HepG2 (cell line): Measurements from ENCODE around the gene MAPK8IP3. TPM values are rescaled to one million over a fixed set of nuclear protein-coding genes. Genes with fewer than 3 reads are reported as not detected.
A peak's percentile ranks its signal among the peaks of the same experiment; 100 is the strongest.

ENCODE experiments used
- AHR ChIP-seq: IDR thresholded peaks from 2 replicates; pipeline ENCODE4 v1.6.1; 2018; ENCODE audit warnings: missing genetic modification reagents, missing compliant biosample characterization
- ATM ChIP-seq: fragments of 450-650 bp; IDR thresholded peaks from 2 replicates; pipeline ENCODE4 v1.7.1; 2017; ENCODE audit warnings: mild to moderate bottlenecking, borderline replicate concordance
- CHD4 ChIP-seq: fragments of 200-600 bp; sonication (generic); IDR thresholded peaks from 2 replicates; pipeline ENCODE4 v1.7.0; 2017; ENCODE audit warnings: mild to moderate bottlenecking, low read length, borderline replicate concordance
- FOXJ3 ChIP-seq: sonication (generic); formaldehyde crosslinking; IDR thresholded peaks from 2 replicates; pipeline ENCODE4 v1.4.0; 2020; ENCODE audit warnings: missing genetic modification reagents, mild to moderate bottlenecking, borderline replicate concordance
- FOXP1 ChIP-seq, 2 experiments: fragments of 450-650 bp in 1 of 2; IDR thresholded peaks; 2 replicates each; pipeline ENCODE4 v1.6.1; 2017 to 2018; ENCODE audit warnings: antibody characterized with exemption in 1 of 2
- HMGA1 ChIP-seq: sonication (generic); formaldehyde crosslinking; conservative IDR thresholded peaks from 2 replicates; pipeline ENCODE4 v1.4.0; 2020; ENCODE audit warnings: missing genetic modification reagents
- HNRNPLL ChIP-seq: fragments of 200-400 bp; formaldehyde crosslinking; IDR thresholded peaks from 2 replicates; pipeline ENCODE4 v1.6.1; 2017; ENCODE audit warnings: mild to moderate bottlenecking, low read depth, low read length; ENCODE audit not compliant: poor library complexity, severe bottlenecking
- IKZF1 ChIP-seq: fragments of 450-650 bp; IDR thresholded peaks from 2 replicates; pipeline ENCODE4 v1.7.1; 2016
- MED1 ChIP-seq: sonication (generic); formaldehyde crosslinking; IDR thresholded peaks from 2 replicates; pipeline ENCODE4 v1.4.0; 2020; ENCODE audit warnings: missing genetic modification reagents
- NBN ChIP-seq: fragments of 450-650 bp; conservative IDR thresholded peaks from 2 replicates; pipeline ENCODE4 v1.6.1; 2017
- NFIC ChIP-seq: IDR thresholded peaks from 2 replicates; pipeline ENCODE4 v1.6.1; 2012; ENCODE audit warnings: mild to moderate bottlenecking, low read length, inconsistent platforms
- SP5 ChIP-seq: IDR thresholded peaks from 2 replicates; pipeline ENCODE4 v1.6.1; 2016; ENCODE audit warnings: low read depth, borderline replicate concordance
- TAF1 ChIP-seq: sonication (generic); formaldehyde crosslinking; IDR thresholded peaks from 2 replicates; pipeline ENCODE4 v1.4.0; 2020; ENCODE audit warnings: missing genetic modification reagents
- TBL1XR1 ChIP-seq: fragments of 150-350 bp; IDR thresholded peaks from 2 replicates; pipeline ENCODE4 v1.6.1; 2014; ENCODE audit warnings: borderline replicate concordance, low read length; ENCODE audit not compliant: partially characterized antibody
- TGIF2 ChIP-seq: IDR thresholded peaks from 2 replicates; pipeline ENCODE4 v1.6.1; 2016; ENCODE audit warnings: control low read depth, missing compliant biosample characterization
- ZNF234 ChIP-seq: sonication (generic); formaldehyde crosslinking; conservative IDR thresholded peaks from 2 replicates; pipeline ENCODE4 v1.5.1; 2020; ENCODE audit warnings: mild to moderate bottlenecking, missing genetic modification reagents
- ZNF510 ChIP-seq: sonication (generic); formaldehyde crosslinking; IDR thresholded peaks from 2 replicates; pipeline ENCODE4 v1.4.0; 2020; ENCODE audit warnings: low read depth, mild to moderate bottlenecking, missing genetic modification reagents
- ZNF570 ChIP-seq: sonication (generic); formaldehyde crosslinking; IDR thresholded peaks from 2 replicates; pipeline ENCODE4 v1.4.0; 2020; ENCODE audit warnings: mild to moderate bottlenecking, missing genetic modification reagents, borderline replicate concordance
- ZNF792 ChIP-seq: IDR thresholded peaks from 2 replicates; pipeline ENCODE4 v1.6.1; 2016
- ZNF879 ChIP-seq: sonication (generic); formaldehyde crosslinking; IDR thresholded peaks from 2 replicates; pipeline ENCODE4 v1.8.1; 2023; ENCODE audit warnings: missing genetic modification reagents
- polyA plus RNA-seq, 8 experiments: library from polyadenylated mRNA; depleted of rRNA in 3 of 8; stranded (reverse) in 7 of 8; unstranded in 1 of 8; fragments of >200 nt; fragmentation: Illumina TruSeq in 4 of 8; extraction: Trizol in 4 of 8; gene quantifications; 2 replicates each; pipeline versions ENCODE4 v1.2.1 to v1.2.3, GENCODE V29; 2011 to 2016; ENCODE audit warnings: low read depth in 4 of 8, missing spikeins in 1 of 8, mixed read lengths in 1 of 8; ENCODE audit not compliant: insufficient read depth in 1 of 8
- total RNA-seq, 5 experiments: library from RNA; depleted of rRNA; stranded (reverse); fragments of >200 nt; fragmentation: Illumina TruSeq; extraction: Trizol; gene quantifications; 2 replicates each; pipeline ENCODE4 v1.2.3, GENCODE V29; 2016; ENCODE audit warnings: low read depth in 1 of 5
- TF ChIP-seq, protein P1 (sequence below): sonication (generic); formaldehyde crosslinking; IDR thresholded peaks from 2 replicates; pipeline ENCODE4; 2020; ENCODE audit warnings: missing genetic modification reagents, mild to moderate bottlenecking, borderline replicate concordance
- TF ChIP-seq, protein P2 (sequence below): sonication (generic); formaldehyde crosslinking; IDR thresholded peaks from 2 replicates; pipeline ENCODE4 v1.8.0; 2022; ENCODE audit warnings: mild to moderate bottlenecking, missing genetic modification reagents, moderate library complexity
- TF ChIP-seq, protein P3 (sequence below): sonication (generic); formaldehyde crosslinking; conservative IDR thresholded peaks from 2 replicates; pipeline ENCODE4 v1.4.0; 2020; ENCODE audit warnings: missing genetic modification reagents
- TF ChIP-seq, protein P4 (sequence below): sonication (generic); formaldehyde crosslinking; conservative IDR thresholded peaks from 2 replicates; pipeline ENCODE4 v1.8.1; 2023; ENCODE audit warnings: missing genetic modification reagents

Gene MAPK8IP3
- total and polyA plus RNA-seq, 2 of the 13 experiments (the other 11 are each of a cell fraction or from before 2014, with no cell fraction given), result 25.1 to 41.7 TPM

DNA sequence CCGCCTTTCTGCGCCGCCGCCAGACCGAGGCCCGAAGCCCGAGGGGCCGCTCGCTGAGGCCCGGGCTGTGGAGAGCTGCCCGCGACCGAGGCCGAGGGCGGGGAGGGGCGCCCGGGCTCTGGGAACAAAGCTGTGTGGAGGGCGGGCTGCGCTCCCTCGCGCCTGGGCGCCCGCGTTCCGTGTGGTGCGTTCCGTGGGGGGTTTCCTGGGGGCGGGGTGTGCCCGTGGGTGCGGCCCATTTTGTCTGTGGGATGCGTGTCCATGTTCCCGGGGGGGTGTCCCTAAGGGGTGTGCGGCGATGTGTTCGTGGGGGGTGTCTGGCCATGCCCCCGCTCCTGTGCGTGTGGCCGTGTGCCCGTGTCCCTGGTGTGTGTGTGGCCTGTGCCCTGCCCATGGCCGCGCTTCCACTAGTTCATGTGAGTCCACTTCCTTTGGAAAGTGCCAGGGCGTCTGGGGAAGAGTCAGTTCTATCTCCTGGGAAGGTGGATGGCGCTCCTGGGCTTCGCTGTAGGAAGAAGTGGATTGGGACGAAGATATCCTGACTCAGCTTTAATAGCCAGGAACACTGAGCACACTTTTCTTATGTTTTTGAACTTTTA, 27.4 kb upstream of the MAPK8IP3 start (continued):
- TF ChIP-seq, protein P1, sequence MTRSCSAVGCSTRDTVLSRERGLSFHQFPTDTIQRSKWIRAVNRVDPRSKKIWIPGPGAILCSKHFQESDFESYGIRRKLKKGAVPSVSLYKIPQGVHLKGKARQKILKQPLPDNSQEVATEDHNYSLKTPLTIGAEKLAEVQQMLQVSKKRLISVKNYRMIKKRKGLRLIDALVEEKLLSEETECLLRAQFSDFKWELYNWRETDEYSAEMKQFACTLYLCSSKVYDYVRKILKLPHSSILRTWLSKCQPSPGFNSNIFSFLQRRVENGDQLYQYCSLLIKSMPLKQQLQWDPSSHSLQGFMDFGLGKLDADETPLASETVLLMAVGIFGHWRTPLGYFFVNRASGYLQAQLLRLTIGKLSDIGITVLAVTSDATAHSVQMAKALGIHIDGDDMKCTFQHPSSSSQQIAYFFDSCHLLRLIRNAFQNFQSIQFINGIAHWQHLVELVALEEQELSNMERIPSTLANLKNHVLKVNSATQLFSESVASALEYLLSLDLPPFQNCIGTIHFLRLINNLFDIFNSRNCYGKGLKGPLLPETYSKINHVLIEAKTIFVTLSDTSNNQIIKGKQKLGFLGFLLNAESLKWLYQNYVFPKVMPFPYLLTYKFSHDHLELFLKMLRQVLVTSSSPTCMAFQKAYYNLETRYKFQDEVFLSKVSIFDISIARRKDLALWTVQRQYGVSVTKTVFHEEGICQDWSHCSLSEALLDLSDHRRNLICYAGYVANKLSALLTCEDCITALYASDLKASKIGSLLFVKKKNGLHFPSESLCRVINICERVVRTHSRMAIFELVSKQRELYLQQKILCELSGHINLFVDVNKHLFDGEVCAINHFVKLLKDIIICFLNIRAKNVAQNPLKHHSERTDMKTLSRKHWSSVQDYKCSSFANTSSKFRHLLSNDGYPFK, result no peak
- TF ChIP-seq TBL1XR1, result no peak
- TF ChIP-seq TAF1, result no peak
- TF ChIP-seq NBN, result no peak
- no peak for TF ChIP-seq ZNF879 (CRISPR knock-in tag)
- no peak for TF ChIP-seq MED1 (CRISPR knock-in tag)
- TF ChIP-seq, protein P2, sequence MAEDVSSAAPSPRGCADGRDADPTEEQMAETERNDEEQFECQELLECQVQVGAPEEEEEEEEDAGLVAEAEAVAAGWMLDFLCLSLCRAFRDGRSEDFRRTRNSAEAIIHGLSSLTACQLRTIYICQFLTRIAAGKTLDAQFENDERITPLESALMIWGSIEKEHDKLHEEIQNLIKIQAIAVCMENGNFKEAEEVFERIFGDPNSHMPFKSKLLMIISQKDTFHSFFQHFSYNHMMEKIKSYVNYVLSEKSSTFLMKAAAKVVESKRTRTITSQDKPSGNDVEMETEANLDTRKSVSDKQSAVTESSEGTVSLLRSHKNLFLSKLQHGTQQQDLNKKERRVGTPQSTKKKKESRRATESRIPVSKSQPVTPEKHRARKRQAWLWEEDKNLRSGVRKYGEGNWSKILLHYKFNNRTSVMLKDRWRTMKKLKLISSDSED (CRISPR knock-in tag), result no peak
- TF ChIP-seq ATM, result no peak
- TF ChIP-seq, protein P3, sequence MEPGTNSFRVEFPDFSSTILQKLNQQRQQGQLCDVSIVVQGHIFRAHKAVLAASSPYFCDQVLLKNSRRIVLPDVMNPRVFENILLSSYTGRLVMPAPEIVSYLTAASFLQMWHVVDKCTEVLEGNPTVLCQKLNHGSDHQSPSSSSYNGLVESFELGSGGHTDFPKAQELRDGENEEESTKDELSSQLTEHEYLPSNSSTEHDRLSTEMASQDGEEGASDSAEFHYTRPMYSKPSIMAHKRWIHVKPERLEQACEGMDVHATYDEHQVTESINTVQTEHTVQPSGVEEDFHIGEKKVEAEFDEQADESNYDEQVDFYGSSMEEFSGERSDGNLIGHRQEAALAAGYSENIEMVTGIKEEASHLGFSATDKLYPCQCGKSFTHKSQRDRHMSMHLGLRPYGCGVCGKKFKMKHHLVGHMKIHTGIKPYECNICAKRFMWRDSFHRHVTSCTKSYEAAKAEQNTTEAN (CRISPR knock-in tag), result no peak
- no peak for TF ChIP-seq NFIC
- TF ChIP-seq HMGA1, result no peak
- TF ChIP-seq CHD4, result no peak
- 0 out of 2 replicates have a peak, but pooled peaks have one; percentile 34 for TF ChIP-seq TGIF2 (CRISPR knock-in tag)
- TF ChIP-seq, protein P4, sequence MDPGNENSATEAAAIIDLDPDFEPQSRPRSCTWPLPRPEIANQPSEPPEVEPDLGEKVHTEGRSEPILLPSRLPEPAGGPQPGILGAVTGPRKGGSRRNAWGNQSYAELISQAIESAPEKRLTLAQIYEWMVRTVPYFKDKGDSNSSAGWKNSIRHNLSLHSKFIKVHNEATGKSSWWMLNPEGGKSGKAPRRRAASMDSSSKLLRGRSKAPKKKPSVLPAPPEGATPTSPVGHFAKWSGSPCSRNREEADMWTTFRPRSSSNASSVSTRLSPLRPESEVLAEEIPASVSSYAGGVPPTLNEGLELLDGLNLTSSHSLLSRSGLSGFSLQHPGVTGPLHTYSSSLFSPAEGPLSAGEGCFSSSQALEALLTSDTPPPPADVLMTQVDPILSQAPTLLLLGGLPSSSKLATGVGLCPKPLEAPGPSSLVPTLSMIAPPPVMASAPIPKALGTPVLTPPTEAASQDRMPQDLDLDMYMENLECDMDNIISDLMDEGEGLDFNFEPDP (CRISPR knock-in tag), result no peak
- no peak for TF ChIP-seq ZNF234 (CRISPR knock-in tag)
- TF ChIP-seq ZNF510 (CRISPR knock-in tag), result no peak
- no peak for TF ChIP-seq SP5 (CRISPR knock-in tag)
- TF ChIP-seq FOXJ3, result no peak
- TF ChIP-seq HNRNPLL, result no peak
- no peak for TF ChIP-seq ZNF792
- TF ChIP-seq IKZF1, result no peak
- no peak for TF ChIP-seq FOXP1 (IDR thresholded peaks at IDR 0.05)
- no peak for TF ChIP-seq FOXP1 (CRISPR knock-in tag; IDR thresholded peaks at IDR 0.05)
- TF ChIP-seq AHR (CRISPR knock-in tag), result no peak
- no peak for TF ChIP-seq ZNF570 (CRISPR knock-in tag)
